MM.1S (cell line): ENCODE data around the gene DDX27.

Experiments used
- DNase-seq: peaks from one replicate; pipeline ENCODE4 v3.0.0-alpha.2; 2015
- H2AFZ ChIP-seq: fragments of 300-600 bp; sonication (generic); 2 replicates; pipeline ENCODE4 v1.6.0; 2016; ENCODE audit warnings: antibody characterized with exemption, low read length
- H3F3A ChIP-seq: fragments of 300-600 bp; sonication (generic); 2 replicates; pipeline ENCODE4 v1.6.1; 2016; ENCODE audit warnings: mild to moderate bottlenecking, antibody characterized with exemption, low read length, moderate library complexity, mixed read lengths; ENCODE audit not compliant: insufficient read depth
- H3K27ac ChIP-seq: fragments of 300-600 bp; sonication (generic); 2 replicates; pipeline ENCODE4 v1.5.1; 2016; ENCODE audit warnings: mild to moderate bottlenecking, low read length
- H3K27me3 ChIP-seq: fragments of 300-600 bp; sonication (generic); replicated peaks from 2 replicates; pipeline ENCODE4 v1.6.0; 2016; ENCODE audit warnings: low read length; ENCODE audit not compliant: insufficient read depth
- H3K36me3 ChIP-seq: fragments of 300-600 bp; sonication (generic); replicated peaks from 2 replicates; pipeline ENCODE4 v1.6.1; 2016; ENCODE audit warnings: mild to moderate bottlenecking, low read length, mixed read lengths; ENCODE audit not compliant: insufficient read depth
- H3K4me1 ChIP-seq: fragments of 300-600 bp; sonication (generic); 2 replicates; pipeline ENCODE4 v1.6.1; 2016; ENCODE audit warnings: low read length, mixed read lengths
- H3K4me2 ChIP-seq: fragments of 300-600 bp; sonication (generic); 2 replicates; pipeline ENCODE4 v1.6.0; 2016; ENCODE audit warnings: low read depth, low read length
- H3K4me3 ChIP-seq: fragments of 300-600 bp; sonication (generic); 2 replicates; pipeline ENCODE4 v1.5.1; 2016; ENCODE audit warnings: low read length, mixed read lengths
- H3K79me2 ChIP-seq: fragments of 300-600 bp; sonication (generic); 2 replicates; pipeline ENCODE4 v1.6.1; 2016; ENCODE audit warnings: mixed run types, low read length, mixed read lengths
- H3K9ac ChIP-seq: fragments of 300-600 bp; sonication (generic); 2 replicates; pipeline ENCODE4 v1.6.1; 2016; ENCODE audit warnings: low read length, mixed read lengths
- H3K9me2 ChIP-seq: fragments of 300-600 bp; sonication (generic); replicated peaks from 2 replicates; pipeline ENCODE4 v1.6.1; 2016; ENCODE audit warnings: mild to moderate bottlenecking, low read length, mixed read lengths; ENCODE audit not compliant: insufficient read depth
- H3K9me3 ChIP-seq: fragments of 300-600 bp; sonication (generic); replicated peaks from 2 replicates; pipeline ENCODE4 v1.6.1; 2016; ENCODE audit warnings: mild to moderate bottlenecking, low read length, mixed read lengths; ENCODE audit not compliant: insufficient read depth
- H4K20me1 ChIP-seq: fragments of 300-600 bp; sonication (generic); 2 replicates; pipeline ENCODE4 v1.6.1; 2016; ENCODE audit warnings: mild to moderate bottlenecking, low read length, moderate library complexity, mixed read lengths; ENCODE audit not compliant: insufficient read depth
- CTCF ChIP-seq: fragments of 300-600 bp; sonication (generic); IDR thresholded peaks from 2 replicates; pipeline ENCODE4 v1.5.1; 2016; ENCODE audit warnings: antibody characterized with exemption, low read length, mixed read lengths
- EZH2 ChIP-seq: fragments of 300-600 bp; sonication (generic); optimal IDR thresholded peaks from 2 replicates; pipeline ENCODE3; 2017; ENCODE audit warnings: low read depth, mild to moderate bottlenecking, antibody characterized with exemption, low read length, mixed read lengths
- EZH2phosphoT487 ChIP-seq: fragments of 300-600 bp; sonication (generic); IDR thresholded peaks from 2 replicates; pipeline ENCODE4 v1.6.1; 2018; ENCODE audit warnings: antibody characterized with exemption, low read length

The DDX27 gene

GRCh38 chr20:49247792-49248191, 28.6 kb downstream of the DDX27 start:
- Histone ChIP-seq H2AFZ (no peak overlapping the region), H3K4me3 (no peak overlapping the region), H3K9ac (no peak overlapping the region), H3K27ac (no peak overlapping the region), H3K4me2 (no peak overlapping the region), H3K4me1 (no peaks in the 10 kb centered on the region), H3K36me3 (peaks cover 5% of the 10 kb centered on the region; the same call in 1 of the 2 replicates), H3K79me2 (no peaks in the 10 kb centered on the region), H3K9me3 (no peaks in the 10 kb centered on the region), H3K27me3 (no peaks in the 10 kb centered on the region), H4K20me1 (no peaks in the 10 kb centered on the region), H3K9me2 (no peaks in the 10 kb centered on the region), H3F3A (no peaks in the 10 kb centered on the region; the same call in 1 of the 2 replicates)
- no peak for DNase-seq
- no peak for TF ChIP-seq CTCF
- TF ChIP-seq EZH2 = no peak
- TF ChIP-seq EZH2phosphoT487 = no peak

GRCh38 chr20:49248301-49248700, 29.1 kb downstream of the DDX27 start:
- no peak overlapping the region for H3K9ac ChIP-seq
- TF ChIP-seq EZH2phosphoT487 (no peak), EZH2 (no peak), CTCF (no peak)
- no peak overlapping the region for H3K4me3 ChIP-seq
- no peaks in the 10 kb centered on the region for H3K4me1 ChIP-seq
- no peaks in the 10 kb centered on the region for H3K79me2 ChIP-seq
- H2AFZ ChIP-seq = no peak overlapping the region
- no peak overlapping the region for H3K27ac ChIP-seq
- H3K27me3 ChIP-seq = no peaks in the 10 kb centered on the region
- H3K9me3 ChIP-seq = no peaks in the 10 kb centered on the region
- no peak overlapping the region for H3K4me2 ChIP-seq
- no peaks in the 10 kb centered on the region for H3K9me2 ChIP-seq
- H4K20me1 ChIP-seq = no peaks in the 10 kb centered on the region
- H3F3A ChIP-seq = no peaks in the 10 kb centered on the region; the same call in 1 of the 2 replicates
- DNase-seq = no peak
- peaks cover 5% of the 10 kb centered on the region; the same call in 1 of the 2 replicates for H3K36me3 ChIP-seq

GRCh38 chr20:49248879-49249665, 29.9 kb downstream of the DDX27 start:
- H2AFZ ChIP-seq = no peak overlapping the region
- H3K4me1 ChIP-seq = no peaks in the 10 kb centered on the region
- no peak for DNase-seq
- H3K9me2 ChIP-seq = no peaks in the 10 kb centered on the region
- H3K9ac ChIP-seq = no peak overlapping the region
- no peaks in the 10 kb centered on the region for H3K79me2 ChIP-seq
- H4K20me1 ChIP-seq = no peaks in the 10 kb centered on the region
- no peaks in the 10 kb centered on the region for H3K9me3 ChIP-seq
- no peaks in the 10 kb centered on the region for H3K27me3 ChIP-seq
- H3K4me3 ChIP-seq = no peak overlapping the region
- no peak overlapping the region for H3K4me2 ChIP-seq
- 0 out of 2 replicates have a peak, but pooled peaks cover 3% of the 10 kb centered on the region for H3K36me3 ChIP-seq
- H3K27ac ChIP-seq = no peak overlapping the region
- TF ChIP-seq EZH2phosphoT487 (no peak), CTCF (no peak), EZH2 (no peak)
- no peaks in the 10 kb centered on the region for H3F3A ChIP-seq
